Medulla oblongata (tissue), 1 donor: ENCODE measurements around the gene PIGV.
A peak's percentile ranks its signal among the peaks of the same experiment; 100 is the strongest.

Experiments
- DNase-seq: peaks from one replicate; pipeline ENCODE4 v3.0.0-alpha.2; 2015; ENCODE audit errors: extremely low spot score

PIGV gene

GRCh38 chr1:26787706-26788514 is at the start of gene PIGV:
Gene PIGV (plus strand): TSS chr1:26787950. CDS start chr1:26790816, 2,866 bp downstream.
- peak; percentile 89 for DNase-seq

- DNase-seq = no peak
Measured at GRCh38 chr1:26739329-26739914, 48.3 kb upstream of the PIGV start.

- no peak for DNase-seq
Measured at GRCh38 chr1:26740023-26740634, 47.6 kb upstream of the PIGV start.

GRCh38 chr1:26740952-26741351 is 46.8 kb upstream of the PIGV start:
- DNase-seq = no peak

GRCh38 chr1:26743426-26744059 is 44.2 kb upstream of the PIGV start:
- DNase-seq = no peak

GRCh38 chr1:26744075-26744959 is 43.4 kb upstream of the PIGV start:
- DNase-seq = peak; percentile 87

- no peak for DNase-seq
Measured at GRCh38 chr1:26745191-26745590, 42.6 kb upstream of the PIGV start.

- no peak for DNase-seq
Measured at GRCh38 chr1:26747048-26747447, 40.7 kb upstream of the PIGV start.

GRCh38 chr1:26748351-26748750 is 39.4 kb upstream of the PIGV start:
- no peak for DNase-seq

- DNase-seq = no peak
Measured at GRCh38 chr1:26749458-26749857, 38.3 kb upstream of the PIGV start.

GRCh38 chr1:26750428-26750827 is 37.3 kb upstream of the PIGV start:
- DNase-seq = no peak

GRCh38 chr1:26752519-26752918 is 35.2 kb upstream of the PIGV start:
- no peak for DNase-seq

GRCh38 chr1:26754086-26754874 is 33.5 kb upstream of the PIGV start:
- no peak for DNase-seq

GRCh38 chr1:26758358-26758757 is 29.4 kb upstream of the PIGV start:
- DNase-seq = no peak

GRCh38 chr1:26759531-26759930 is 28.2 kb upstream of the PIGV start:
- DNase-seq = no peak

- peak; percentile 55 for DNase-seq
Measured at GRCh38 chr1:26761217-26761616, 26.5 kb upstream of the PIGV start.

- no peak for DNase-seq
Measured at GRCh38 chr1:26767714-26768113, 20.0 kb upstream of the PIGV start.

- no peak for DNase-seq
Measured at GRCh38 chr1:26768755-26769154, 19.0 kb upstream of the PIGV start.

- DNase-seq = no peak
Measured at GRCh38 chr1:26771285-26771642, 16.5 kb upstream of the PIGV start.

- no peak for DNase-seq
Measured at GRCh38 chr1:26771643-26772321, 16.0 kb upstream of the PIGV start.
